Right lobe of liver (tissue), 4 donors: ENCODE data around the gene CTCFL.

Source experiments
- CTCF ChIP-seq, 4 donors: fragments of 200-600 bp in 3 of 4; fragments of 450-650 bp in 1 of 4; IDR thresholded peaks; one replicate each; pipeline versions ENCODE4 v1.5.1 to v1.8.0; 2016 to 2022; ENCODE audit warnings: antibody characterized with exemption in 4 of 4, mild to moderate bottlenecking in 2 of 4
- POLR2A ChIP-seq: fragments of 450-650 bp; IDR thresholded peaks from one replicate; pipeline ENCODE4 v1.6.1; 2017; ENCODE audit warnings: antibody characterized with exemption, mild to moderate bottlenecking
- donor health status: DM: no; HTN: no; CAD: no.
- donor health status: DM: no; HTN: no; CAD: no.
- donor health status: DM: no; HTN: yes; CAD: no.

GRCh38 chr20:57496592-57496991 is 28.3 kb downstream of the CTCFL start:
- TF ChIP-seq CTCF (IDR thresholded peaks at IDR 0.05) (no peak), POLR2A (no peak)
